GM12878 (cell line): Measurements from ENCODE around the gene SEMA4A. TPM values are rescaled to one million over a fixed set of nuclear protein-coding genes. Genes with fewer than 3 reads are reported as not detected.

Experiments
- ATAC-seq: fragments of 200-7000 bp; cut with Tn5 transposase; 3 replicates; pipeline ENCODE4 v1.9.1; 2020; ENCODE audit warnings: mild to moderate bottlenecking, moderate library complexity
- BruUV-seq: library from RNA; stranded (reverse); fragments of 400-500 nt; replicated peaks from 2 replicates; lab custom pipeline; 2021; lab: Mats Ljungman, UMichigan
- CTCF ChIA-PET: fragments of 300-600 bp; sonication (Branson Sonifier 250); formaldehyde crosslinking; extraction: SDS; loops from one replicate; lab custom pipeline; 2021; ENCODE audit warnings: inconsistent platforms; lab: Yijun Ruan, JAX
- POLR2A ChIA-PET: fragments of 350-600 bp; formaldehyde crosslinking; extraction: SDS; loops from one replicate; lab custom pipeline; 2021; ENCODE audit warnings: inconsistent platforms; lab: Charles Lee
- RAD21 ChIA-PET: fragments of 300-600 bp; sonication (Branson Sonifier 250); formaldehyde crosslinking; loops from one replicate; lab custom pipeline; 2023; ENCODE audit warnings: antibody characterized with exemption; ENCODE audit not compliant: unreplicated experiment; lab: Charles Lee
- SMC1A ChIA-PET: fragments of 300-600 bp; sonication (Branson Sonifier 250); formaldehyde crosslinking; loops from one replicate; lab custom pipeline; 2023; ENCODE audit not compliant: unreplicated experiment, uncharacterized antibody; lab: Charles Lee
- DNase-seq: peaks from one replicate; pipeline ENCODE4 v3.0.0-alpha.2; 2011; ENCODE audit warnings: low read depth, low spot score
- FAIRE-seq: peaks from 3 replicates; lab custom pipeline; 2011; peaks lifted over from hg19 to GRCh38; lab: Jason Lieb, UNC
- H2AFZ ChIP-seq: 2 replicates; pipeline ENCODE4 v1.6.0; 2011; ENCODE audit warnings: low read depth, low read length, control low read depth; ENCODE audit not compliant: control insufficient read depth
- H3K27ac ChIP-seq: 2 replicates; pipeline ENCODE4 v1.5.1; 2011; ENCODE audit warnings: control low read depth; ENCODE audit not compliant: control insufficient read depth, insufficient read depth
- H3K27me3 ChIP-seq, 2 experiments: replicated peaks in 1 of 2; 2 replicates each; pipeline versions ENCODE4 v1.6.0 to v1.6.1; 2011; ENCODE audit warnings: low read length in 1 of 2; ENCODE audit not compliant: control insufficient read depth in 2 of 2, insufficient read depth in 2 of 2
- H3K36me3 ChIP-seq, 2 experiments: 2 replicates each; pipeline ENCODE4 v1.5.1; 2011; ENCODE audit warnings: low read length in 1 of 2; ENCODE audit not compliant: control insufficient read depth in 2 of 2, insufficient read depth in 2 of 2
- H3K4me1 ChIP-seq: 2 replicates; pipeline ENCODE4 v1.6.1; 2011; ENCODE audit warnings: mild to moderate bottlenecking, low read length, moderate library complexity, mixed read lengths; ENCODE audit not compliant: control insufficient read depth, insufficient read depth
- H3K4me2 ChIP-seq: 2 replicates; pipeline ENCODE4 v1.6.0; 2011; ENCODE audit warnings: control low read depth; ENCODE audit not compliant: control insufficient read depth, insufficient read depth
- H3K4me3 ChIP-seq: fragments of 200-600 bp; sonication (generic); 2 replicates; pipeline ENCODE4 v1.5.1; 2016
- H3K79me2 ChIP-seq: 2 replicates; pipeline ENCODE4 v1.6.0; 2011; ENCODE audit warnings: low read length; ENCODE audit not compliant: control insufficient read depth, insufficient read depth
- H3K9ac ChIP-seq: 2 replicates; pipeline ENCODE4 v1.8.0; 2011; ENCODE audit warnings: low read length, control low read depth, mixed read lengths; ENCODE audit not compliant: control insufficient read depth, insufficient read depth
- H3K9me3 ChIP-seq: replicated peaks from 3 replicates; pipeline ENCODE4 v1.5.1; 2011; ENCODE audit warnings: mild to moderate bottlenecking, low read length; ENCODE audit not compliant: control insufficient read depth, insufficient read depth
- H4K20me1 ChIP-seq: 2 replicates; pipeline ENCODE4 v1.6.0; 2011; ENCODE audit not compliant: control insufficient read depth, insufficient read depth
- FOS ChIP-seq: IDR thresholded peaks from 3 replicates; pipeline ENCODE4 v1.6.1; 2011; ENCODE audit warnings: borderline replicate concordance; ENCODE audit not compliant: insufficient read length; ENCODE audit errors: extremely low read depth
- HDAC6 ChIP-seq: fragments of 200-600 bp; sonication (generic); IDR thresholded peaks from one replicate; pipeline ENCODE4 v1.8.0; 2017; ENCODE audit warnings: antibody characterized with exemption; ENCODE audit not compliant: unreplicated experiment
- NFYB ChIP-seq: IDR thresholded peaks from 2 replicates; pipeline ENCODE4 v1.6.1; 2011; ENCODE audit warnings: low read depth, mild to moderate bottlenecking, low read length, improper control_type of control experiment, moderate library complexity; ENCODE audit not compliant: insufficient read depth
- POLR2A ChIP-seq: IDR thresholded peaks from 2 replicates; pipeline ENCODE4 v1.6.1; 2011; ENCODE audit warnings: low read depth, mild to moderate bottlenecking, low read length
- STAT1 ChIP-seq: fragments of 450-650 bp; conservative IDR thresholded peaks from 2 replicates; pipeline ENCODE4 v1.6.1; 2014; ENCODE audit warnings: antibody characterized with exemption, mild to moderate bottlenecking
- YBX1 ChIP-seq: fragments of 450-650 bp; IDR thresholded peaks from 2 replicates; pipeline ENCODE4 v1.6.1; 2016; ENCODE audit warnings: antibody characterized with exemption
- WGBS: methylation state at CpG from one replicate; pipeline ENCODE4 v1.1.6; 2016; ENCODE audit warnings: low lambda C conversion rate; ENCODE audit not compliant: insufficient replicate concordance, insufficient coverage; ENCODE audit errors: missing lambda C conversion rate; 5-methylcytosine and 5-hydroxymethylcytosine counted together
- in situ Hi-C: fragments of 300-500 bp; cut with MboI; formaldehyde crosslinking; loops from 9 replicates; pipeline ENCODE4 v1.14.3; 2018; ENCODE audit warnings: mixed read lengths
- intact Hi-C: fragments of 100-400 bp; cut with micrococcal nuclease; formaldehyde crosslinking; loops from one replicate; pipeline ENCODE4 v1.14.2; 2022; ENCODE audit not compliant: unreplicated experiment
- polyA plus RNA-seq, 11 experiments: library from polyadenylated mRNA; depleted of rRNA in 4 of 11; unstranded in 6 of 11; stranded (reverse) in 5 of 11; fragments of >200 nt; fragmentation: Nextera tagmentation in 4 of 11; fragmentation: Illumina TruSeq in 1 of 11; extraction: Ambion mirVana in 4 of 11; extraction: Trizol in 1 of 11; gene quantifications; 1 replicate in 1 of 11; 2 replicates in 10 of 11; pipeline versions ENCODE4 v1.2.1 to v1.2.3, GENCODE V29; 2011 to 2016; ENCODE audit warnings: inconsistent platforms in 2 of 11, missing spikeins in 2 of 11, low read depth in 1 of 11
- total RNA-seq, 4 experiments: library from RNA; depleted of rRNA in 3 of 4; stranded (reverse); fragments of >200 nt in 3 of 4; fragmentation: Illumina TruSeq in 1 of 4; extraction: Trizol in 1 of 4; gene quantifications; 2 replicates each; pipeline versions ENCODE4 v1.2.1 to v1.2.3, GENCODE V29; 2013 to 2021
- TF ChIP-seq, protein P1 (sequence below): fragments of 450-650 bp; IDR thresholded peaks from 2 replicates; pipeline ENCODE4 v1.6.1; 2016; ENCODE audit warnings: mild to moderate bottlenecking, moderate library complexity, borderline replicate concordance

Gene SEMA4A
- total and polyA plus RNA-seq, 10 of the 15 experiments (the other 5 are each of a cell fraction or from before 2014, with no cell fraction given): 2.6 to 64.2 (median 32.8) TPM

DNA sequence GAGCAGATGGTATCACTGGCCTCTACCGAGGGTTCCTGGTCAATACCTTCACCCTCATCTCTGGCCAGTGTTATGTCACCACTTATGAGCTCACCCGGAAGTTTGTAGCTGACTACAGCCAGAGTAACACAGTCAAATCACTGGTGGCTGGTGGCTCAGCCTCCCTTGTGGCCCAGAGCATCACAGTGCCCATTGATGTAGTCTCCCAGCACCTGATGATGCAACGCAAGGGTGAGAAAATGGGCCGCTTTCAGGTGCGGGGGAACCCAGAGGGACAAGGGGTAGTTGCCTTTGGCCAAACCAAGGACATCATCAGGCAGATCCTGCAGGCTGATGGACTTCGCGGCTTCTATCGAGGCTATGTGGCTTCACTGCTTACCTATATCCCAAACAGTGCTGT lies 46.7 kb downstream of the SEMA4A start:
- Histone ChIP-seq H3K27me3 (no peaks in the 10 kb centered on the region), H2AFZ (no peak overlapping the region), H3K4me1 (peaks cover 11% of the 10 kb centered on the region), H3K9ac (no peak overlapping the region), H3K9me3 (no peaks in the 10 kb centered on the region), H4K20me1 (no peaks in the 10 kb centered on the region)
- no peak for FAIRE-seq
- WGBS: 90% methylated on average over 8 of the region's 8 CpGs
- ChIA-PET CTCF (interaction anchor here (0.6 to 7.2 kb wide), 8 partner anchors 13 to 254 kb away, joined by 3 to 76 read pairs (median 9); partner anchors contain the start of genes PMF1 and SEMA4A), POLR2A (interaction anchor here (0.6 to 11.8 kb wide), 5 partner anchors 12 to 49 kb away, joined by 4 to 158 read pairs (median 4); partner anchors contain the start of genes PMF1 and SEMA4A)
- TF ChIP-seq STAT1: no peak
- no peak for TF ChIP-seq YBX1
- TF ChIP-seq HDAC6: no peak
- 0 out of 2 replicates have a peak, but pooled peaks have one; percentile 23 for TF ChIP-seq POLR2A
- TF ChIP-seq, protein P1, sequence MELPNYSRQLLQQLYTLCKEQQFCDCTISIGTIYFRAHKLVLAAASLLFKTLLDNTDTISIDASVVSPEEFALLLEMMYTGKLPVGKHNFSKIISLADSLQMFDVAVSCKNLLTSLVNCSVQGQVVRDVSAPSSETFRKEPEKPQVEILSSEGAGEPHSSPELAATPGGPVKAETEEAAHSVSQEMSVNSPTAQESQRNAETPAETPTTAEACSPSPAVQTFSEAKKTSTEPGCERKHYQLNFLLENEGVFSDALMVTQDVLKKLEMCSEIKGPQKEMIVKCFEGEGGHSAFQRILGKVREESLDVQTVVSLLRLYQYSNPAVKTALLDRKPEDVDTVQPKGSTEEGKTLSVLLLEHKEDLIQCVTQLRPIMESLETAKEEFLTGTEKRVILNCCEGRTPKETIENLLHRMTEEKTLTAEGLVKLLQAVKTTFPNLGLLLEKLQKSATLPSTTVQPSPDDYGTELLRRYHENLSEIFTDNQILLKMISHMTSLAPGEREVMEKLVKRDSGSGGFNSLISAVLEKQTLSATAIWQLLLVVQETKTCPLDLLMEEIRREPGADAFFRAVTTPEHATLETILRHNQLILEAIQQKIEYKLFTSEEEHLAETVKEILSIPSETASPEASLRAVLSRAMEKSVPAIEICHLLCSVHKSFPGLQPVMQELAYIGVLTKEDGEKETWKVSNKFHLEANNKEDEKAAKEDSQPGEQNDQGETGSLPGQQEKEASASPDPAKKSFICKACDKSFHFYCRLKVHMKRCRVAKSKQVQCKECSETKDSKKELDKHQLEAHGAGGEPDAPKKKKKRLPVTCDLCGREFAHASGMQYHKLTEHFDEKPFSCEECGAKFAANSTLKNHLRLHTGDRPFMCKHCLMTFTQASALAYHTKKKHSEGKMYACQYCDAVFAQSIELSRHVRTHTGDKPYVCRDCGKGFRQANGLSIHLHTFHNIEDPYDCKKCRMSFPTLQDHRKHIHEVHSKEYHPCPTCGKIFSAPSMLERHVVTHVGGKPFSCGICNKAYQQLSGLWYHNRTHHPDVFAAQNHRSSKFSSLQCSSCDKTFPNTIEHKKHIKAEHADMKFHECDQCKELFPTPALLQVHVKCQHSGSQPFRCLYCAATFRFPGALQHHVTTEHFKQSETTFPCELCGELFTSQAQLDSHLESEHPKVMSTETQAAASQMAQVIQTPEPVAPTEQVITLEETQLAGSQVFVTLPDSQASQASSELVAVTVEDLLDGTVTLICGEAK: no peak
- no peak for TF ChIP-seq NFYB
- TF ChIP-seq FOS: no peak
- TF ChIP-seq, all 136 proteins: peak for 1
- BruUV-seq: no TSS peak
- in situ Hi-C loops: no loop called here
- DNase-seq (no peak), ATAC-seq (no peak)
- Histone ChIP-seq H3K4me2 (peak overlapping the region; percentile 38), H3K36me3 (peaks cover 8 to 15% of the 10 kb centered on the region in 2 experiments; a peak in 3 of 4 replicates), H3K27ac (no peak overlapping the region), H3K4me3 (no peak overlapping the region), H3K79me2 (peaks cover 73% of the 10 kb centered on the region)
- ChIA-PET RAD21 (interaction anchor here (2.5 to 7.4 kb wide), 4 partner anchors 12 to 49 kb away, joined by 9 to 139 read pairs (median 54); partner anchors contain the start of genes PMF1 and SEMA4A), SMC1A (interaction anchor here (2.1 to 6.5 kb wide), 5 partner anchors 12 to 53 kb away, joined by 6 to 50 read pairs (median 32); partner anchors contain the start of genes PMF1 and SEMA4A)
- intact Hi-C loops: no loop called here
